Measurements from ENCODE around the gene LIN28B.

- TF ChIP-seq POLR2A (IDR thresholded peaks at IDR 0.05) (no peak), CTCF (IDR thresholded peaks at IDR 0.05) (no peak)
Observed at GRCh38 chr6:105097288-105097687, 140.4 kb downstream of the LIN28B start.

Measured in lower leg skin (tissue), 3 donors.